ENCODE data around the gene TBC1D22A. TPM values are rescaled to one million over a fixed set of nuclear protein-coding genes. Genes with fewer than 3 reads are reported as not detected.
"Not testable (repeated sequence)": the region's sequence is repeated elsewhere in the genome, so short reads cannot be mapped to it uniquely, and the experiment has no call there.

TBC1D22A gene
- total and polyA plus RNA-seq, 7 experiments from 2014 or later: 18.6 to 50.1 (median 39.3) TPM

DNA sequence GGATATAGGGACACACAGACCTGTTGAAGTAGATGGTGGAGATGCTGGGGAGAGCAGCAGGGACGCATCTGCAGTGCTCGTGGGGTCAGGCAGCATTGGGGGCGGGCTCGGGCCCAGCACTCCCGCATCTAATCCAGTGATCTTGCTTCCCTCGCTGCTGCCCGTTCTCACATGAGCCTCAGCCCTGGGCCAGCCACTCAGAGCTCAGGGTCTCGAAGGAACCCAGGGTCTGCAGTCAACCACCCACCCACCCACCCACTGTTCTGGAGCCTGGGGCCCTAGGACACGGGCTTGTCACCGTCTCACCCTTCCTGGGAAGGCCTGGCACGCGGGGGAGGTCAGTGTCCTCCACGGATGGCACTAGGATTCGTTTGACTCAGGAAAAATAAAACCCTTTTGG lies 406.0 kb downstream of the TBC1D22A start:
- DNase-seq (no peak), ATAC-seq (no peak)
- Mint-ChIP-seq H3K4me3 (no peak overlapping the region), H3K36me3 (peaks cover 0 to 66% (median 26%) of the 10 kb centered on the region in 5 donors), H3K27me3 (no peaks in the 10 kb centered on the region), H3K4me1 (peaks cover 0 to 6% (median 0%) of the 10 kb centered on the region in 7 donors), H3K9me3 (peaks cover 0 to 4% (median 0%) of the 10 kb centered on the region in 11 donors), H3K27ac (no peak overlapping the region)
- peaks cover 0 to 5% (median 0%) of the 10 kb centered on the region in 3 experiments for H3K9me3 ChIP-seq (ENCODE audit: control insufficient read depth in 2 of 3, low read length in 3 of 3)
- ChIA-PET CTCF (no interaction called here), POLR2A (no interaction called here)
- H3K27me3 ChIP-seq (ENCODE audit: control insufficient read depth in 2 of 2, insufficient read depth in 2 of 2, low read length in 2 of 2): no peaks in the 10 kb centered on the region
- peaks cover 0 to 58% (median 0%) of the 10 kb centered on the region in 3 experiments for H3K36me3 ChIP-seq (ENCODE audit: control insufficient read depth in 2 of 3, insufficient read depth in 3 of 3, low read length in 3 of 3)
- H3K4me1 ChIP-seq (ENCODE audit: control insufficient read depth in 2 of 2, insufficient read depth in 2 of 2, low read length in 2 of 2): no peaks in the 10 kb centered on the region
- H3K4me3 ChIP-seq (ENCODE audit: low read length): no peak overlapping the region
- H3K27ac ChIP-seq (ENCODE audit: low read depth, low read length): no peak overlapping the region
- intact Hi-C loops (cut with micrococcal nuclease): no loop called here

- H3K9me3 Mint-ChIP-seq: peaks cover 0 to 8% (median 0%) of the 10 kb centered on the region in 11 donors
- ATAC-seq (no peak), DNase-seq (no peak)
- peaks cover 0 to 5% (median 0%) of the 10 kb centered on the region in 3 experiments for H3K9me3 ChIP-seq (ENCODE audit: control insufficient read depth in 2 of 3, low read length in 3 of 3)
- peaks cover 4 to 73% (median 31%) of the 10 kb centered on the region in 5 donors for H3K36me3 Mint-ChIP-seq
- H3K4me1 Mint-ChIP-seq: peaks cover 0 to 6% (median 0%) of the 10 kb centered on the region in 7 donors
- no peaks in the 10 kb centered on the region for H3K27me3 ChIP-seq (ENCODE audit: control insufficient read depth in 2 of 2, insufficient read depth in 2 of 2, low read length in 2 of 2)
- H3K36me3 ChIP-seq (ENCODE audit: control insufficient read depth in 2 of 3, insufficient read depth in 3 of 3, low read length in 3 of 3): peaks cover 0 to 60% (median 0%) of the 10 kb centered on the region in 3 experiments
- POLR2A ChIA-PET: no interaction called here
- H3K27me3 Mint-ChIP-seq: no peaks in the 10 kb centered on the region
- H3K4me3 ChIP-seq (ENCODE audit: low read length): no peak overlapping the region
- H3K4me3 Mint-ChIP-seq: no peak overlapping the region
- no peak overlapping the region for H3K27ac ChIP-seq (ENCODE audit: low read depth, low read length)
- CTCF ChIA-PET: no interaction called here
- intact Hi-C loops (cut with micrococcal nuclease): no loop called here
- no peak overlapping the region for H3K27ac Mint-ChIP-seq
- H3K4me1 ChIP-seq (ENCODE audit: control insufficient read depth in 2 of 2, insufficient read depth in 2 of 2, low read length in 2 of 2): no peaks in the 10 kb centered on the region
Observed at GRCh38 chr22:47168900-47169800, 406.7 kb downstream of the TBC1D22A start.

GRCh38 chr22:47169801-47170140 lies 407.3 kb downstream of the TBC1D22A start:
- Histone ChIP-seq H3K4me1 (ENCODE audit: control insufficient read depth in 2 of 2, insufficient read depth in 2 of 2, low read length in 2 of 2) (no peaks in the 10 kb centered on the region), H3K9me3 (ENCODE audit: control insufficient read depth in 2 of 3, low read length in 3 of 3) (peaks cover 0 to 10% (median 0%) of the 10 kb centered on the region in 3 experiments), H3K27me3 (ENCODE audit: control insufficient read depth in 2 of 2, insufficient read depth in 2 of 2, low read length in 2 of 2) (no peaks in the 10 kb centered on the region), H3K27ac (ENCODE audit: low read depth, low read length) (no peak overlapping the region), H3K36me3 (ENCODE audit: control insufficient read depth in 2 of 3, insufficient read depth in 3 of 3, low read length in 3 of 3) (peaks cover 0 to 60% (median 0%) of the 10 kb centered on the region in 3 experiments), H3K4me3 (ENCODE audit: low read length) (no peak overlapping the region)
- intact Hi-C loops (cut with micrococcal nuclease): no loop called here
- Mint-ChIP-seq H3K4me1 (peaks cover 0 to 4% (median 0%) of the 10 kb centered on the region in 7 donors), H3K4me3 (no peak overlapping the region), H3K36me3 (peaks cover 4 to 70% (median 34%) of the 10 kb centered on the region in 5 donors), H3K27me3 (no peaks in the 10 kb centered on the region), H3K27ac (no peak overlapping the region), H3K9me3 (peaks cover 0 to 8% (median 2%) of the 10 kb centered on the region in 11 donors)
- CTCF ChIA-PET: no interaction called here
- ATAC-seq (no peak), DNase-seq (no peak)
- POLR2A ChIA-PET: no interaction called here

DNA sequence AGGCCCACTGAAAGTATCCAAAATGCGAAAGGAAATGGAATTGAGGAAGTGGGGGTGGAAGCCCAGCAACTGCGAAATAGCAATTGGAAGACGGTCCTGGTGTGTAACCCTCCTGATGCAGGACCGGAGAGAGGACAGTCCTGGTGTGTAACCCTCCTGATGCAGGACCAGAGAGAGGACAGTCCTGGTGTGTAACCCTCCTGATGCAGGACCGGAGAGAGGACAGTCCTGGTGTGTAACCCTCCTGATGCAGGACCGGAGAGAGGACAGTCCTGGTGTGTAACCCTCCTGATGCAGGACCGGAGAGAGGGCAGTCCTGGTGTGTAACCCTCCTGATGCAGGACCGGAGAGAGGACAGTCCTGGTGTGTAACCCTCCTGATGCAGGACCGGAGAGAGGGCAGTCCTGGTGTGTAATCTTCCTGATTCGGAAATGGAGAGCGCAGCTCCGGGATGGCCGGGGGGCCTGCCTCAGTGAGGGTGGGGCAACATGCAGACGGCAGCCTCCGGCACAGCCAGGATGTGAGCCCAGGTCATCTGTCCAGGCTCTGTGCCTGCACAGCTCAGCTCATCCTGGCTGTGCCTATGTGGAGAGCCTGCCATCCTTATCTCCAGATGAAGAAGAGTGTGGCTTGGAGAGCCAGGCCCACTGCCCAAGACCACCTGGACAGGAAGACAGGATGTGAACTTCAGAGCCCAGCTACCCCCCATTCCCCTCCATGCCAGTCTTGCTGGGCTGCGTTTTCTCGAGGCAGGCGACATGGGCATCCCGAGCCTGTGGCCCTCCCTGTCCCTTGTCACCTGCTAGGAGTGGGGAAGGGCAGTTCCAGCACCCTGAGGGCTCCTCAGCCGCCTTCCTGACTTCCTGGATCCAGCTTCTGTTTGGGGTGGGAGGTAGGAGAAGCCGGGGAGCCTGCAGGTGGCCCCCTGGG lies 408.3 kb downstream of the TBC1D22A start:
- H3K27ac Mint-ChIP-seq; H3K4me1 ChIP-seq (ENCODE audit: control insufficient read depth in 2 of 2, insufficient read depth in 2 of 2, low read length in 2 of 2); H3K27ac ChIP-seq (ENCODE audit: low read depth, low read length); ATAC-seq; intact Hi-C loops (cut with micrococcal nuclease); DNase-seq; CTCF ChIA-PET; H3K27me3 ChIP-seq (ENCODE audit: control insufficient read depth in 2 of 2, insufficient read depth in 2 of 2, low read length in 2 of 2); H3K4me3 Mint-ChIP-seq; H3K4me3 ChIP-seq (ENCODE audit: low read length); POLR2A ChIA-PET; H3K27me3 Mint-ChIP-seq; H3K4me1 Mint-ChIP-seq: not testable (repeated sequence)
- Histone ChIP-seq H3K36me3 (ENCODE audit: control insufficient read depth in 2 of 3, insufficient read depth in 3 of 3, low read length in 3 of 3) (peaks cover 0 to 65% (median 0%) of the 10 kb centered on the region in 3 experiments), H3K9me3 (ENCODE audit: control insufficient read depth in 2 of 3, low read length in 3 of 3) (peaks cover 0 to 13% (median 0%) of the 10 kb centered on the region in 3 experiments)
- Mint-ChIP-seq H3K36me3 (peaks cover 5 to 70% (median 41%) of the 10 kb centered on the region in 5 donors), H3K9me3 (peaks cover 0 to 16% (median 3%) of the 10 kb centered on the region in 11 donors)

- H3K27ac ChIP-seq (ENCODE audit: low read depth, low read length): no peak overlapping the region
- H3K36me3 ChIP-seq (ENCODE audit: control insufficient read depth in 2 of 3, insufficient read depth in 3 of 3, low read length in 3 of 3): peaks cover 0 to 63% (median 0%) of the 10 kb centered on the region in 3 experiments
- H3K27me3 ChIP-seq (ENCODE audit: control insufficient read depth in 2 of 2, insufficient read depth in 2 of 2, low read length in 2 of 2): no peaks in the 10 kb centered on the region
- H3K27ac Mint-ChIP-seq: no peak overlapping the region
- CTCF ChIA-PET: no interaction called here
- peaks cover 0 to 16% (median 3%) of the 10 kb centered on the region in 11 donors for H3K9me3 Mint-ChIP-seq
- no peak overlapping the region for H3K4me3 Mint-ChIP-seq
- DNase-seq: no peak
- POLR2A ChIA-PET: no interaction called here
- no peak overlapping the region for H3K4me3 ChIP-seq (ENCODE audit: low read length)
- H3K4me1 Mint-ChIP-seq: no peaks in the 10 kb centered on the region
- peaks cover 0 to 13% (median 0%) of the 10 kb centered on the region in 3 experiments for H3K9me3 ChIP-seq (ENCODE audit: control insufficient read depth in 2 of 3, low read length in 3 of 3)
- no peak for ATAC-seq
- no peaks in the 10 kb centered on the region for H3K4me1 ChIP-seq (ENCODE audit: control insufficient read depth in 2 of 2, insufficient read depth in 2 of 2, low read length in 2 of 2)
- H3K27me3 Mint-ChIP-seq: no peaks in the 10 kb centered on the region
- intact Hi-C loops (cut with micrococcal nuclease): no loop called here
- peaks cover 5 to 67% (median 38%) of the 10 kb centered on the region in 5 donors for H3K36me3 Mint-ChIP-seq
Observed at GRCh38 chr22:47171441-47172221, 409.2 kb downstream of the TBC1D22A start.

Data from naive thymus-derived CD4-positive, alpha-beta T cell (primary cell).